HG03045 (cell line): Measurements from ENCODE around the gene SPANXC.
"Not testable (repeated sequence)": the region's sequence is repeated elsewhere in the genome, so short reads cannot be mapped to it uniquely, and the experiment has no call there.

ENCODE experiments used
- ATAC-seq: cut with Tn5 transposase; IDR thresholded peaks from one replicate; pipeline ENCODE4 v1.9.1; 2021; ENCODE audit warnings: mild to moderate bottlenecking, moderate library complexity; ENCODE audit not compliant: unreplicated experiment

Gene SPANXC, protein sequence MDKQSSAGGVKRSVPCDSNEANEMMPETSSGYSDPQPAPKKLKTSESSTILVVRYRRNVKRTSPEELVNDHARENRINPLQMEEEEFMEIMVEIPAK

DNA sequence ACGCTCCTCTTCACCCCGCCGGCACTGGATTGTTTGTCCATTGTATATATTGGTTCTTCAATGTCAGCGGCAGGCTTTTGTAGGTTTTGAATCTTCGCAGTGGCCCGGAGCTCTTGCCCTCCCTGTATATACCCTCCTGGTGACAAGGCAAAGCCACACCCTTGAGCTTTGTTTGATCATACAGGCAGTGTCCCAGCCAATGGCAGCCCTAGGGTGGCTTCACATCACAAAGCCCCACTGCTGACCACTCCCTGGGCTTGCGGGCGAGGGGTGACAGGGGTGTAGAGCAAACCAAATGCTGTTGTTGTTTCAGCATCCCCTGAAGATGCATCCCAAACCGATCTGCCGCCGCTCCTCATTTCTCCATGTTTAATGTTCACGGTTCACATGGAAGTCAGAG is at the start of gene SPANXC:
TSS of gene SPANXC (minus strand) at position 101 of the 400 bp plus-strand sequence. CDS start at position 41, 60 bp downstream.
- not testable (repeated sequence) for ATAC-seq

DNA sequence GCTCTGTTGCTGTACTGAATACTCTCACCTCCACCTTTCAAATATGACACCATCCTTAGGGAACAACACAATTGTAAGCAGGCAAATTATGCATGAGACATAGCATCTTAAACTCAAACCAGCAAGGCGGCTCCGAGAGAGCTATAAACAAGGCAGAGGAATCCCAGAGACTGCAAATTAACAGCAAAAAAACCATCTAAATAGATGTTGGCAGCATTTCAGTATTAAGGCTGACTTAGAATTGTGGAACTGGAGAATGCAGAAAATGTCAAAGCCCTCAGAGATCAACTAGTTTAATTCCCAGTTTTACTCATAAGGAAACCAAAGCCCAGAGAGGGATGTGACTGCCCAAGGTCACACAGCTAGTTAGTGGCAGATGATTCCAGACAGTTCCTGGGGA is 37.2 kb upstream of the SPANXC start:
- ATAC-seq = no peak

DNA sequence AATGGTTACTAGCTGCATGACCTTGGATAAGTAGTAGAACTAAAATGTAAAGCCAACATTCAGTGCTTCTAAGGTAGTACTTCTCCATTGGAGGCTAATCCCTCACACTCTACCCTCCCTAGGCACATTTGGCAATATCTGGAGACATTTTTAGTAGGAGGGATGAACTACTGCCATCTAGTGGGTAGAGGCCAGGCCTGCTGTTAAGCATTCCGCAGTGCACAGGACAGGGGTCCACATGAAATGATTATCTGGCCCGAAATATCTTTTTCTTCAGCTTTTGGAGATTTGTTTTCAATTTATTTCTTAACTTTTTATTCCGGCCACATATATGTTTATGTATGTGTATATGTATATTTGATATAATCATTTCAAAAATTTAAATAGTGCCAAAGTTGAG is 36.0 kb upstream of the SPANXC start:
- ATAC-seq = no peak

DNA sequence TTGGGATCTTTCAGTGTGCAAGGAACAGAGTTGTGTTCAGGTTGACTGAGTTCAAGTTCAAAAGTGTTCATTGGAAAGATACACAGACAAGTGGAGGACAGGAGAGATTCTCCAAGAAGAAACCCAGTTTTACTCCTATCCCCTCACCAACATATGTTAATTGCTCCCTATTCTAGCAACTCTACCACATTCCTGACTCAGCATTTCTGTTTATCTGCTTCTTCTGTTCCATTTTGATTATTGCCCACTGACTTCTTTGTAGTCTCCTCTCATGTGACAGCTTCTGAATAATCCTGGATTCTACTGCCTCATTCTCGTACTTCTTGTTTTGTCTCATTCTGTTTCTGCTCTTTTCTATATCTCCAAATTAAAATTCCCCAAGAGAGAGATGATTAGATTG is 15.8 kb upstream of the SPANXC start:
- ATAC-seq = no peak

DNA sequence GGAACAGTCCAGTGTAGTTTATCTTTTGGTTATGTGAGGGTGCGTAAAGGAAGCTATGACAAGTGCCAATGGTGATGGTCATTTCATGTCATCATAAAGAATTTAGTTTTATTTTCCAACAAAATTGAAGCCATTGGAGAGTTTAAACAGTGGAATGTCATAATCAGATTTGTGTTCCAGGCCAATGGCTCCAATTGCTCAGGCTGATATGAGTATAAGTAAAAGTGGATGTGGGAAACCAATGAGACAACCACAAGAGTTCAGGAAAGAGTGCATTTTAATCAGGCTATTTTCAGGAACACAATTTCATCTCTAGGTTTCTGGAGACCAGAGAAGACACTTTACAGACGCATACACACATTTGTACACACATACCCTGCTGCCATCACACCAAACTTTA is 20.7 kb downstream of the SPANXC start:
- ATAC-seq = no peak

DNA sequence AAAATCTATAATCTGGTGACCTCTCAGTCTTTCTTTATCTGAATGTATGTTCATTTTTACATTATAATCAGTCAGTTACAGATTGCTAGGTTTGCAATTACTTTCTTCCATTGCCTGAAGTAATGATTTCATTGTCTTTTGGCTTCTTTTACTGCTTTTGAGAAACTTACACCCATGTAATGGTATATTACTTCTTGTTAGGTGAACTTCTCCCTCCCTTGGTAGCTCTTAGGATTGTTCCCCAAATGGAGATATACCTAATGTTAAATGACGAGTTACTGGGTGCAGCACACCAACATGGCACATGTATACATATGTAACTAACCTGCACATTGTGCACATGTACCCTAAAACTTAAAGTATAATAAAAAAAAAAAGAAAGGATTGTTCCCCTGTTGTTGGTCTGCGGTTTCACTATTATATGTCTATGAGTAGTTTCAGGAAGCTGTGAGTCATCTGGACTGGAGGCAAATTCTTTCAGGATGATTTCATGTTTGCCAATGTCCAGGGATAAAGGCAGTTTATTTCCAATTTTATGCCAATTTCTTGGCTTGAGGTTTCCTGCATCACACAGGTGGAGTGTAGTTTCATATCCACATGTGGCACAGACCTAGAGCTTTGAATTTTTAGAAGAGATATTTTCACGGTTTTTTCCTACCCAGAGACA is 21.8 kb downstream of the SPANXC start:
- no peak for ATAC-seq

DNA sequence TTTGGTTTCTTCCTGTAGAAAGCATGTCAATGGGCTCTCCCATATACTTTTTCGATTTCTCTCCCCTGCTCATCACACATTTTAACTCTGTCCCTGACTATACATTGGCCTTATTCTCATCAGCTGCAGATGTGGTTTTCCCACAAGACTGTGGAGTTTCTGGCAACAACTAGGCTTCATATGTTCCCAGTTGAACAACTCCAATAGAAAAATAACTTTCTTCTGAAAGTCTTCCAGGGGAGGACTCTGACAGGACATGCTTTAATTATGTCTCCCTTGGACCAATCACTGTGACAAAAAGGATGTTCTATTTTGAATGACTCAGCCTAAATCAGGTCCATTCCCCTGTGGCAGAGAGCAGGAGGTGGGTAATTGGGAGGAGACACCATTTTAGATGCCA is 28.1 kb downstream of the SPANXC start:
- no peak for ATAC-seq

DNA sequence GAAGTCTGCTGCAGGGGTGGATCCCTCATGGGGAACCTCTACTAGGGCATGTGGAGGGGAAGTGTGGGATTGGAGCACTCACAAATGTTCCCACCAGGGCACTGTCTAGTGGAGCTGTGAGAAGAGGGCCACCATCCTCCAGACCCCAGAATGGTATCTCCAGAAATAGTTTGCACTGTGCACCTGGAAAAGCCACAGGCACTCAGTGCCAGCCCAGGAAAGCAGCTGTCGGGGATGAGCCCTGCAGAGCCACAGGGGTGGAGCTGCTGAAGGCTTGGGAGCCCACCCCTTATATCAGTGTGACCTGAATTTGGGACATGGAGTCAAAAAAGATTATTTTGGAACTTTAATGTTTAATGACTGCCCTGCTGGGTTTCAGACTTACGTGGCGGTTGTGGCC is 40.4 kb downstream of the SPANXC start:
- ATAC-seq = no peak
